VCaP (cell line): ENCODE results near the gene RFX5.

ENCODE experiments used
- H3K27ac ChIP-seq: fragments of 450-650 bp; 2 replicates; pipeline ENCODE4 v1.5.1; 2017
- CTCF ChIP-seq: fragments of 450-650 bp; conservative IDR thresholded peaks from 2 replicates; pipeline ENCODE4 v1.5.1; 2017; ENCODE audit warnings: mild to moderate bottlenecking, moderate library complexity

Gene RFX5

GRCh38 chr1:151368393-151369301 is 21.6 kb upstream of the RFX5 start:
- no peak overlapping the region for H3K27ac ChIP-seq
- TF ChIP-seq CTCF = no peak

DNA sequence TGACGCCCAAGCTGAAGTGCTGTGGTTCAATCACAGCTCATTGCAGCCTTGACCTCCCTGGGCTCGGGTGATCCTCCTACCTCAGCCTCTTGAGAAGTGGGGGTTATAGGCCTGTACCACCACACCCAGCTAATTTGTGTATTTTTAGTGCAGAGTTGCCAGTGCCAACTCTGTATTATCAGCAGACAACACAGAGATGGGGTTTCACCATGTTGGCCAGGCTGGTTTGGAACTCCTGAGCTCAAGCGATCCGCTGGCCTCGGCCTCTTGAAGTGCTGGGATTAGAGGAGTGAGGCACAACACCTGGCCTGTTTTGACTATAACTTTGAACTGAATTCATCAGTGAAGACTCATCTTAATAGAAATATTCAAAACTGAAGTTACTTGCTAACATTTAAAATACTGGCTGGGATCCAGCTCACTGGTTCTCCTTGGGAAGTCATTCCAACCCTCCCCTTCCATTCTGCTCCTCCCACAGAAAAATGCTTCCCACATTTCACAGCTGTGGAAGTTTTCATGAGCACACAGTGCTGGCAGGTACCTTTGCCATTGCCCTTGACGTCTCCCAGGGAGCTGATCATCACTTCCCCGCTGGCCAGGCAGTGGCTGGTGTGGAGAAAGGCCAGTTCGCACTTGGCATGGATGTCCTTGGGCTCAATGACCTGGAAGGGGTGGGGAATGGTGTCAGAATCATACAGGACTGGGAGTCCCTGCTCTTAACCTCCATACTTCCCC is 20.8 kb upstream of the RFX5 start:
- no peak for TF ChIP-seq CTCF
- no peak overlapping the region for H3K27ac ChIP-seq

DNA sequence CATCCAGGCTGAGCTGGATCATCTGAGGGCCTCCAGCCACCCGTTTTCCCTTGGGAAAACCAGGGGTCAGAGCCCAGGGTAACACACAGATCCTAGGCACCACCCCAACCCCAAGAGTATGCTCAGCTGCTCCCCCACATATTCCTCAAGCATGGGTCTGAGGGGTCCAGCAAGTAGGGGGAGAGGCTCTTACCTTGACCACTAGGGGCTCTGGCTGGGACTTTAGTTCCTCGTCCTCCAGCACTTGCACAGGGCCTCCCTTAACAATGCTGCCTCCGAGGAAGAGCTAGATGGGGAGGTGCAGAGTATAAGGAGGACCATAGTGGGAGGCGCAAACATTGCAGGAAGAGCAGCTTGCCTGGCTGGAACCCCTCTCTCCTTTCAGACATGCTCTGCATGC is 17.9 kb upstream of the RFX5 start:
- TF ChIP-seq CTCF = no peak
- no peak overlapping the region for H3K27ac ChIP-seq

DNA sequence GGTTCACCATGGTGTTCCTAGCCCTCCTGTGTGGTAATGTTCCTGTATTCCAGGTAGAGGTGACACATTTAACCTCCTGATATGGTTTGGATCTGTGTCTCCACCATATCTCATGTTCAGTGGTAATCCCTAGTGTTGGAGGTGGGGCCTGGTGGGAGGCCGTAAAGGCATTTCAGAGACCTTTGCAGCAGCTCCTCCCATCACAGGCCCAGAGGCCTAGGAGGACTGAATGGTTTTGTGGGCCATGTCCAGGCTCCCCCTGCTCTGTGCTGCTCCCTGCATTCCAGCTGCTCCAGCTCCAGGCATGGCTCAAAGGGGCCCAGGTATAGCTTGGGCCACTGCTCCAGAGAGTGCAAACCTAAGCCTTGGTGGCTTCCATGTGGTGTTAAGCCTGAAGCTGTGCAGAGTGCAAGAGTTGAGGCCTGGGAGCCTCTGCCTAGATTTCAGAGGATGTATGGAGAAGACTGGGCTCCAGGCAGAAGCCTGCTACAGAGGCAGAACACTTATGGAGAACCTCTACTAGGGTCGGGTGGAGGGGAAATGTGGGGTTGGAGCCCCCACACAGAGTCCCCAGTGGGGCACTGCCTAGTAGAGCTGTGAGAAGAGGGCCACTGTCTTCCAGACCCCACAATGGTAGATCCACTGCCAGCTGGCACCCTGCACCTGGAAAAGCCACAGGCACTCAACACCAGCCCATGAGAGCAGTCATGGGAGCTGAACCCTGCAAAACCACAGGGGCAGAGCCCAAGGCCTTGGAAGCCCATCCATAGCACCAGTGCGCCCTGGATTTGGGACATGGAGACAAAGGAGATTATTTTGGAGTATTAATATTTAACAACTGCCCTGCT is 15.5 kb upstream of the RFX5 start:
- no peak for TF ChIP-seq CTCF
- no peak overlapping the region for H3K27ac ChIP-seq

DNA sequence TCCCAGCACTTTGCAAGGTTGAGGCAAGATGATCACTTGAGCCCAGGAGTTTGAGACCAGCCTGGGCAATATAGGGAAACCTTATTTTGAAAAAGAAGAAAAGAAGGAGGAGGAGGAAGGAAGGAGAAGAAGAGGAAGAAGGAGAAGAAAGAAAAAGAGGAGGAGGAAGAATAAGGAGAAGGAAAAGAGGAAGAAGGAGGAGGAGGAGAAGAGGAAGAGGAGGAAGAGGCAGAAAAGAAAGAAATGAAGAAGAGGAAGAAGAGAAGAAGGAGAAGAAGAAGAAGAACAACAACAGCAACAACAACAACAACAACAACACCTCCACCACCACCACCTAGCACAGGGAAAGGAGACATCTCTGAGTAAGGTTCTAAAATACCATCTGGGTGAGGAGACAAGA is 14.8 kb upstream of the RFX5 start:
- H3K27ac ChIP-seq = no peak overlapping the region
- TF ChIP-seq CTCF = no peak

- TF ChIP-seq CTCF = no peak
- no peak overlapping the region for H3K27ac ChIP-seq
These were observed 9.6 kb upstream of the RFX5 start for GRCh38 chr1:151356696-151357095.
